Liver (tissue), 9 donors: ENCODE measurements around the gene IL20. TPM values are rescaled to one million over a fixed set of nuclear protein-coding genes. Genes with fewer than 3 reads are reported as not detected.

ENCODE experiments used
- DNase-seq: peaks from one replicate; pipeline ENCODE4 v3.0.0-alpha.2; 2017; ENCODE audit warnings: low spot score
- H3K27ac ChIP-seq, 2 donors: one replicate each; pipeline ENCODE4 v1.7.0; 2013; ENCODE audit warnings: inconsistent platforms in 2 of 2, low read length in 2 of 2, control low read depth in 1 of 2, low read depth in 1 of 2, mild to moderate bottlenecking in 1 of 2
- H3K27me3 ChIP-seq, 4 donors: one replicate each; pipeline versions ENCODE4 v1.6.1 to v1.7.0; 2013; ENCODE audit warnings: low read length in 3 of 4, inconsistent platforms in 1 of 4, mild to moderate bottlenecking in 1 of 4, moderate library complexity in 1 of 4; ENCODE audit not compliant: control insufficient read depth in 4 of 4, insufficient read depth in 4 of 4
- H3K36me3 ChIP-seq, 4 donors: one replicate each; pipeline versions ENCODE4 v1.6.1 to v1.7.0; 2013; ENCODE audit warnings: low read length in 3 of 4, mild to moderate bottlenecking in 3 of 4, low read depth in 1 of 4, moderate library complexity in 1 of 4; ENCODE audit not compliant: control insufficient read depth in 4 of 4, insufficient read depth in 3 of 4
- H3K4me1 ChIP-seq, 4 donors: one replicate each; pipeline versions ENCODE4 v1.6.1 to v1.7.0; 2013; ENCODE audit warnings: low read length in 3 of 4, mild to moderate bottlenecking in 3 of 4, moderate library complexity in 1 of 4; ENCODE audit not compliant: control insufficient read depth in 4 of 4, insufficient read depth in 4 of 4
- H3K4me3 ChIP-seq, 3 donors: one replicate each; pipeline versions ENCODE4 v1.6.1 to v1.7.0; 2013; ENCODE audit warnings: low read length in 3 of 3, control low read depth in 1 of 3, low read depth in 1 of 3, mild to moderate bottlenecking in 1 of 3
- H3K9ac ChIP-seq, 2 donors: one replicate each; pipeline ENCODE4 v1.7.0; 2013; ENCODE audit warnings: low read length in 2 of 2, mild to moderate bottlenecking in 2 of 2, moderate library complexity in 2 of 2, control low read depth in 1 of 2, low read depth in 1 of 2
- H3K9me3 ChIP-seq, 4 donors: one replicate each; pipeline versions ENCODE4 v1.6.1 to v1.7.0; 2013; ENCODE audit warnings: low read length in 3 of 4; ENCODE audit not compliant: control insufficient read depth in 4 of 4
- EGR1 ChIP-seq, 2 donors: IDR thresholded peaks; 2 replicates each; pipeline ENCODE4 v1.6.1; 2016 to 2018; ENCODE audit warnings: antibody characterized with exemption in 2 of 2, low read depth in 2 of 2
- FOXA1 ChIP-seq: IDR thresholded peaks from 2 replicates; pipeline ENCODE4 v1.6.1; 2016; ENCODE audit warnings: antibody characterized with exemption
- FOXA2 ChIP-seq: IDR thresholded peaks from 2 replicates; pipeline ENCODE4 v1.6.1; 2016; ENCODE audit warnings: antibody characterized with exemption
- GABPA ChIP-seq, 2 donors: IDR thresholded peaks in 1 of 2; conservative IDR thresholded peaks in 1 of 2; 2 replicates each; pipeline ENCODE4 v1.6.1; 2016; ENCODE audit warnings: antibody characterized with exemption in 2 of 2, mild to moderate bottlenecking in 1 of 2, moderate library complexity in 1 of 2
- HNF4A ChIP-seq, 2 donors: conservative IDR thresholded peaks; 2 replicates each; pipeline ENCODE4 v1.6.1; 2016; ENCODE audit warnings: antibody characterized with exemption in 2 of 2, mild to moderate bottlenecking in 2 of 2
- HNF4G ChIP-seq: IDR thresholded peaks from 2 replicates; pipeline ENCODE4 v1.6.1; 2016; ENCODE audit warnings: antibody characterized with exemption
- JUND ChIP-seq, 2 donors: IDR thresholded peaks; 2 replicates each; pipeline ENCODE4 v1.6.1; 2016; ENCODE audit warnings: antibody characterized with exemption in 2 of 2
- NR2F2 ChIP-seq: IDR thresholded peaks from 2 replicates; pipeline ENCODE4 v1.6.1; 2016; ENCODE audit warnings: antibody characterized with exemption
- RXRA ChIP-seq, 2 donors: IDR thresholded peaks; 2 replicates each; pipeline ENCODE4 v1.6.1; 2017 to 2018; ENCODE audit warnings: antibody characterized with exemption in 2 of 2, mild to moderate bottlenecking in 1 of 2
- SP1 ChIP-seq: IDR thresholded peaks from 2 replicates; pipeline ENCODE4 v1.6.1; 2018; ENCODE audit warnings: antibody characterized with exemption, mild to moderate bottlenecking
- TAF1 ChIP-seq: conservative IDR thresholded peaks from 2 replicates; pipeline ENCODE4 v1.6.1; 2016; ENCODE audit warnings: antibody characterized with exemption, mild to moderate bottlenecking
- YY1 ChIP-seq: IDR thresholded peaks from 2 replicates; pipeline ENCODE4 v1.6.1; 2016; ENCODE audit warnings: antibody characterized with exemption, mild to moderate bottlenecking
- WGBS: extraction: QIAGEN DNeasy Blood & Tissue Kit; methylation state at CpG from one replicate; pipeline ENCODE4 v1.1.7; 2013; 5-methylcytosine and 5-hydroxymethylcytosine counted together
- polyA plus RNA-seq, 2 donors: library from polyadenylated mRNA; stranded (reverse) in 1 of 2; unstranded in 1 of 2; fragments of 200-250 nt in 1 of 2; fragments of >200 nt in 1 of 2; fragmentation: Nextera tagmentation in 1 of 2; extraction: Ambion mirVana in 1 of 2; gene quantifications; one replicate each; pipeline versions ENCODE4 v1.2.1 to v1.2.3, GENCODE V29; 2013 to 2015
- total RNA-seq, 2 donors: library from RNA; depleted of rRNA; stranded (reverse); fragments of >200 nt; gene quantifications; one replicate each; pipeline ENCODE4 v1.2.3, GENCODE V29; 2014
- TF ChIP-seq, protein P1 (sequence below): IDR thresholded peaks from 2 replicates; pipeline ENCODE4 v1.6.1; 2016; ENCODE audit warnings: antibody characterized with exemption
- TF ChIP-seq, protein P2 (sequence below): IDR thresholded peaks from 2 replicates; pipeline ENCODE4 v1.6.1; 2016; ENCODE audit warnings: antibody characterized with exemption
- TF ChIP-seq, protein P3 (sequence below): fragments of 150-350 bp; IDR thresholded peaks from 2 replicates; pipeline ENCODE4 v1.5.1; 2017; ENCODE audit warnings: improper control_type of control experiment, low read depth, low read length; ENCODE audit not compliant: missing input control
- TF ChIP-seq, protein P4 (sequence below): IDR thresholded peaks from 2 replicates; pipeline ENCODE4 v1.6.1; 2016; ENCODE audit warnings: antibody characterized with exemption
- donor health status: healthy.
- donor health status: healthy.
- donor health status: healthy.
- donor health status: healthy.
- donor health status: healthy.

Gene IL20
- total and polyA plus RNA-seq, 4 donors: 0.17 TPM; not detected in 3

DNA sequence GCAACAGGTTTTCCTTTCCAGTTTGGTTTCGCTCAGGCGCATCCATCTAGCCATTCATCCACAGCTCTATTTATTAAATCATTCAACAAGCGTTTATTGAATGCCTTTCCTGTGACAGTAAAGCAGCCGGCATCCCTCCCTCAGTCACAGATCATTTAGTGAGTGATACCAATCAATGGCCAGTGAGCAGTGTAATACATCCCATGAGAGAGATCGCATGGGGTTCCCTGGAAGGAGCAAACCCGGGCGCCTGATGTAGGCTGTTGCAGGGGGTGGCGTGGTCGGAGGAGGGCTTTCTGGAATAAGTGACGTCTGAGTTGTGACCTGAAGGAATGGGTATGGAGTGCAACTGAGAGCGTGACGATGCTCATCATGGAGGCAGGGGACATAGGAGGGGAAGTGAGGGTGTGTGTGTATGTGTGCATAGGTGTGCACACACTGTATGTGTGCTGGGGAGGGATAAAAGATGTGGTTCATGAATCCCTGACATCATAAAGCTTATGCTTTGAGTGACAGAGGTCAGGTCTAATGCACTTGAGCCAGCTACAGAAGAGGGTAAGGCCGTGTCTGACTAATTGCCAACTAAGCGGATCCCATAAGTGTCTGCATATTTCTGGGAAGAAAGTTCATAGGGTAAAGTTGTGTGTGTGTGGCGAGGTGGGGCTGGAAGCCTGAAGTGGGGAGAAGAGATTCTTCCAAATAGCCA is 49.8 kb downstream of the IL20 start (continued):
- TF ChIP-seq, protein P1, sequence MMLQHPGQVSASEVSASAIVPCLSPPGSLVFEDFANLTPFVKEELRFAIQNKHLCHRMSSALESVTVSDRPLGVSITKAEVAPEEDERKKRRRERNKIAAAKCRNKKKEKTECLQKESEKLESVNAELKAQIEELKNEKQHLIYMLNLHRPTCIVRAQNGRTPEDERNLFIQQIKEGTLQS: no peak
- TF ChIP-seq GABPA (IDR thresholded peaks at IDR 0.05 in 1 of 2, conservative IDR thresholded peaks at IDR 0.05 in 1 of 2): no peak

DNA sequence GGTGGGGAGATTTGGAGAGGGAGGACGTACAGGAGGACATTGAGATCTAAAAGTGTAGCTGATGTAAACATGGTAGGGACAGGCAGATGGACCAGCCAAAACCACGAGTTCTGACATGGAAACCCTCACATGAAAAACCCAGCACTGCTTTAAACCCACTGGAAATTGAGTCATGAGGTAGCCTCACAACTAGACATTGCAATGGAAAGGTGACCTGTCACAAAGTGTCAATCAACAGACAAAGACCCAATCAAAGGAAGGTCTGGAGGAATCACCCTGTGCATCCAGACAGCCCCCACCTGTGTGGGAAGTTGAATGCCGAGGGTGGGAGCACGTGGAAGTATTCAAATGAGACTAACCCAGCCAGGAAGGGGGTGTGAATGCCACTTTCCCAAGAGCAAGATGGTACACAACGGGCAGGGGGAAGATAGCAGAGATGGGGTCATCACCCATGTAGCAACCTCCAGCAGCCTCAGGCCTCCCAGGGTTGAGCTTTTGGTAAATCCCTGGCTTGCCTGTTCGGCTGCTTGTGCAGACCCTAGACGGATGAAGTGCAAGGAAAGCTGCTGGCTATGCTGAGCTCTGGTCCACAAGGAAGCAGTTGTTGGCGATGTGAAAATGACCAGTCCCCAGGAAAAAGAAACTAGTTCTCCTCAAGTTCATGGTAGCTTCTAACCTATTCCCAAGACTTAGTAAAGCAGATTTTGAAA is 50.7 kb downstream of the IL20 start:
- no peaks in the 10 kb centered on the region for H3K27me3 ChIP-seq
- TF ChIP-seq RXRA (IDR thresholded peaks at IDR 0.05) (no peak), HNF4G (no peak), FOXA1 (no peak), GABPA (IDR thresholded peaks at IDR 0.05 in 1 of 2, conservative IDR thresholded peaks at IDR 0.05 in 1 of 2) (no peak), TAF1 (no peak), FOXA2 (no peak), HNF4A (conservative IDR thresholded peaks at IDR 0.05) (no peak), NR2F2 (no peak), YY1 (no peak), EGR1 (IDR thresholded peaks at IDR 0.05; ENCODE audit: low read depth in 2 of 2) (no peak), SP1 (no peak), JUND (IDR thresholded peaks at IDR 0.05) (no peak)
- TF ChIP-seq, protein P2, sequence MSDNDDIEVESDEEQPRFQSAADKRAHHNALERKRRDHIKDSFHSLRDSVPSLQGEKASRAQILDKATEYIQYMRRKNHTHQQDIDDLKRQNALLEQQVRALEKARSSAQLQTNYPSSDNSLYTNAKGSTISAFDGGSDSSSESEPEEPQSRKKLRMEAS: no peak
- TF ChIP-seq, protein P1: no peak
- TF ChIP-seq, protein P3, sequence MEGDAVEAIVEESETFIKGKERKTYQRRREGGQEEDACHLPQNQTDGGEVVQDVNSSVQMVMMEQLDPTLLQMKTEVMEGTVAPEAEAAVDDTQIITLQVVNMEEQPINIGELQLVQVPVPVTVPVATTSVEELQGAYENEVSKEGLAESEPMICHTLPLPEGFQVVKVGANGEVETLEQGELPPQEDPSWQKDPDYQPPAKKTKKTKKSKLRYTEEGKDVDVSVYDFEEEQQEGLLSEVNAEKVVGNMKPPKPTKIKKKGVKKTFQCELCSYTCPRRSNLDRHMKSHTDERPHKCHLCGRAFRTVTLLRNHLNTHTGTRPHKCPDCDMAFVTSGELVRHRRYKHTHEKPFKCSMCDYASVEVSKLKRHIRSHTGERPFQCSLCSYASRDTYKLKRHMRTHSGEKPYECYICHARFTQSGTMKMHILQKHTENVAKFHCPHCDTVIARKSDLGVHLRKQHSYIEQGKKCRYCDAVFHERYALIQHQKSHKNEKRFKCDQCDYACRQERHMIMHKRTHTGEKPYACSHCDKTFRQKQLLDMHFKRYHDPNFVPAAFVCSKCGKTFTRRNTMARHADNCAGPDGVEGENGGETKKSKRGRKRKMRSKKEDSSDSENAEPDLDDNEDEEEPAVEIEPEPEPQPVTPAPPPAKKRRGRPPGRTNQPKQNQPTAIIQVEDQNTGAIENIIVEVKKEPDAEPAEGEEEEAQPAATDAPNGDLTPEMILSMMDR: no peak
- TF ChIP-seq, protein P4, sequence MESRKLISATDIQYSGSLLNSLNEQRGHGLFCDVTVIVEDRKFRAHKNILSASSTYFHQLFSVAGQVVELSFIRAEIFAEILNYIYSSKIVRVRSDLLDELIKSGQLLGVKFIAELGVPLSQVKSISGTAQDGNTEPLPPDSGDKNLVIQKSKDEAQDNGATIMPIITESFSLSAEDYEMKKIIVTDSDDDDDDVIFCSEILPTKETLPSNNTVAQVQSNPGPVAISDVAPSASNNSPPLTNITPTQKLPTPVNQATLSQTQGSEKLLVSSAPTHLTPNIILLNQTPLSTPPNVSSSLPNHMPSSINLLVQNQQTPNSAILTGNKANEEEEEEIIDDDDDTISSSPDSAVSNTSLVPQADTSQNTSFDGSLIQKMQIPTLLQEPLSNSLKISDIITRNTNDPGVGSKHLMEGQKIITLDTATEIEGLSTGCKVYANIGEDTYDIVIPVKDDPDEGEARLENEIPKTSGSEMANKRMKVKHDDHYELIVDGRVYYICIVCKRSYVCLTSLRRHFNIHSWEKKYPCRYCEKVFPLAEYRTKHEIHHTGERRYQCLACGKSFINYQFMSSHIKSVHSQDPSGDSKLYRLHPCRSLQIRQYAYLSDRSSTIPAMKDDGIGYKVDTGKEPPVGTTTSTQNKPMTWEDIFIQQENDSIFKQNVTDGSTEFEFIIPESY: no peak
- H3K9ac ChIP-seq: no peak overlapping the region
- DNase-seq: no peak
- 82% methylated on average over 8 of the region's 8 CpGs for WGBS
- H3K4me3 ChIP-seq: no peak overlapping the region
- H3K27ac ChIP-seq: no peak overlapping the region
- peaks cover 0 to 3% (median 0%) of the 10 kb centered on the region in 4 donors for H3K4me1 ChIP-seq
- H3K36me3 ChIP-seq: no peaks in the 10 kb centered on the region
- H3K9me3 ChIP-seq: no peaks in the 10 kb centered on the region
